SK-MEL-5 (cell line): ENCODE measurements around the gene CMYA5. TPM values are rescaled to one million over a fixed set of nuclear protein-coding genes. Genes with fewer than 3 reads are reported as not detected.
A peak's percentile ranks its signal among the peaks of the same experiment; 100 is the strongest.

Source experiments
- DNase-seq: peaks from one replicate; pipeline ENCODE4 v3.0.0-alpha.2; 2016; ENCODE audit warnings: low read depth, low spot score
- in situ Hi-C: cut with HindIII; loops from 2 replicates; pipeline ENCODE4 v1.10.0; 2016; ENCODE audit warnings: low sequenced_read_pairs, high pct_unique_total_duplicates, low pct_unique_long_range_greater_than_20kb
- small RNA-seq, 2 experiments: library from RNA; depleted of rRNA; stranded (forward); fragments of <200 nt; gene quantifications; one replicate each; pipeline ENCODE3, GENCODE V24; 2014
- total RNA-seq: library from RNA; depleted of rRNA; stranded (reverse); fragments of >200 nt; shearing (Covaris generic); gene quantifications from 2 replicates; pipeline ENCODE4 v1.2.3, GENCODE V29; 2014; rRNA removed

Gene CMYA5
- total RNA-seq, 1 experiment from 2014 or later = 0.05 TPM

DNA sequence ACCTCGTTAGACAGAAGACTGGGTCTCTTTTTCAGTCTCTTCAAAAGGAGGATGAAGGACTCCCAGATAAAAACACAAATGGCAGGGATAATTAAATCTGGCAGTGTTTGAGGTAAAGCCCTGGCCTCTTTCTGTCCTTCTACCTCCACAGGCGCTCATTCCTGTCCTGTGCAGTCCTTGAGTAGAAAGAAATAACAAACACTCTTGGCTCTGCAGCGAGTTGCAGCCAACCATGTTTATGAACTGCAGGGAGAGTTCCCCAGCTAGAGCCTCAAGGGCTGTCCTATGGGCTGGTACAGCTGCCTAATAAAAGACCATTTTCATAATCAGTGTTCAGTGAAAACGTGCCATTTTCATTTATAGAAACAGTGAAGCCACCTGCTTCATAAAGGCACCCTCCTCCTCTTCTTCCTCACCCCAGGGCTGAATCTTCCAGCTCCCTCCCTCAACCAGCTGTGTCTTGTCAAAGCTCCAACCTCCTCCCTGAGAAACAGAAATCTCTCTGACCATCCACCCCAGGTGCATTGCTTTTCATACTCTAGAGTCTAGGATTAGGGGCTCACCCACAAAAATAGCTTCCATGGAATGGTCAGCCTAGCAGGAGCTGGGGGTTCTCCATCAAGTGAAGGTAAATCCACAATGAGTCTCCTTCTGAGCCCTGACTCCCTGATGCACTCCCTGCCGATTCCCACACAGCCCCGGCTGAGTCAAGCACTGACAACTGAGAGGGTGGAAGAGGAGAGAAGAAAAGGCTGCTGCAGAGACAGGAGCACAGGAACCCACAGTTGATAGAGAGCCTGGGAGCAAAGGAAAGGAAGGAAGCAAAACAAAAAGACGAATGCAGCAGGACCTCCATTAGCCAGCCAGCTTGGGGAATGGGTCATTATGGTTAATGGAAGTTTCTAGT is 150.7 kb downstream of the CMYA5 start:
- no peak for DNase-seq
- in situ Hi-C loops = no loop called here

DNA sequence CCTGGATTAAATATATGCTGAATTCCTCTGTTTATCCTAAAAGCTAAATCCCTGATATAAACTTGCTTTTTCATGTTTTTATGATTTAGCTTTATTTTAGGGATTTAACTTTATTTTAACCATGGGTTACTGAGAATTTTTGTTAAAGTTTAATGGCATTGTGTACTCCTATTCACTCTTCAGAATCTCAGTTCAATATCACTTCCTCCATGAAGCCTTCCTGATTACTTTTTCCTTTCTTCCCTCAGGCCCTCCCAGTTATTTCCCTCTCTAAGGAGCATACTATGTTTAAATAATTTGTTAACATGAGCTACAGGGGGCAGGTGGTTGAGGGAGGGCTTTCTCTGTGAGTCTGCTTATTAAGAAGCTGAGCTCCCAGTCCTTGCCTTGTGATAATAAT is 151.5 kb downstream of the CMYA5 start:
- DNase-seq = no peak
- in situ Hi-C loops = no loop called here

DNA sequence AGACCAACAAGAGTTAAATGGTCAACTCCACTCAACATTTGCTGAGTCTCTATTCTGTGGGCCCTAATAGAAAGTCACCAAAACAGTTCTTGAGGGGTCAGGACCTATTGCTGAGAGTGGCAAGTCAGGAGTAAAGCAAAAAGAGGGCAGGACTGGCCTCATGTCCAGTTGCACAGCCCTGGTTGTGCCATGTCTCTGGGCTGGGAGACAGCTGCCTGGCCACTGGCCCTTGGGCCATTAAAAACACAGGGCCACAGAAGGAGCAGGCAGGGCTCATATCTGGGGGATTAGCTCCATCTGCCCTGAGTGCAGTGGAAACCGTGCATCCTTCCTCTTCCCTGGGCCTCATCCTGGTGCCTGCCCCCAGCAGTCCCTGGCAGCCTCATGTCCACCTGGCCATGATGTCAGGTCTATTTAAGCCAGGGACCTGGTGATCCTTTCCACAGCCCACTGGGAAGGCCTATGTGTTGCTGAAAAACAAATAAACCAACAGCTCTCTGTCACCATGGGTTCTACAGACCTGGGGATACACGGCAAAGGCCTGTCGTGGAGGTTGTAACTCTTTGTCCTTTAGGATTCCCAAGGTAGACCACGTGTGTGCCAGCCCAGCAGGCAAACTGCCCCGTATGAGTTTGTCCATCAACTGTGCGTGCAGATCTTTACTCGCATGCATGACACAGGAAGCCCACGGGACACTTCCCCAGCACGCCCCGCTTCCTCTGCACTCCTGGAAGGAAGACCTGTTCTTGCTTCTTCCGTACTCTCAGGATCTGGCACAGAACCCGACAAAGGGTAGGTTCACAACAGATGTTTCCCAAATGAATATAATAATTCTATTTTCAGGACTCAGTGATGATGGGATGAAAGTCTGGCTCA is 152.6 kb downstream of the CMYA5 start:
- in situ Hi-C loops = no loop called here
- DNase-seq = no peak

DNA sequence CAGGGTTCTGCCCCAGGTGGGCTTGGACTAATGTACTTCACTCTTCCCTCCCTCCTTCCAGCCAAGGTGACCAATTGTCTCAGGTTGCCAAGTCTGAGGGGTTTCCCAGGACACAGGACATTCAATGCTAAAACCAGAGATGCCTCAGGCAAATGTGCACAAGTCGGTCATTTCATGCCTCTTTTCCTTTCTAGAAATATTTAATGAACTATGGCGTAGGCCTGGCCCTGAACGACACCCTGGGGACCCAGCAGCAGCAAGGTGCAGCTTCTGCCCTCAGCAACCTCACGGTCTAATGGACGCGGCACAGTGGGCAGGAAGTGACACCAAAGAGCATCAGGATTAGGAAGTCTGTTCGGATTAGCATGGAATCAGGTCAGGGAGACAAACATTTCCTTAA is 153.4 kb downstream of the CMYA5 start:
- DNase-seq = no peak
- in situ Hi-C loops = no loop called here

DNA sequence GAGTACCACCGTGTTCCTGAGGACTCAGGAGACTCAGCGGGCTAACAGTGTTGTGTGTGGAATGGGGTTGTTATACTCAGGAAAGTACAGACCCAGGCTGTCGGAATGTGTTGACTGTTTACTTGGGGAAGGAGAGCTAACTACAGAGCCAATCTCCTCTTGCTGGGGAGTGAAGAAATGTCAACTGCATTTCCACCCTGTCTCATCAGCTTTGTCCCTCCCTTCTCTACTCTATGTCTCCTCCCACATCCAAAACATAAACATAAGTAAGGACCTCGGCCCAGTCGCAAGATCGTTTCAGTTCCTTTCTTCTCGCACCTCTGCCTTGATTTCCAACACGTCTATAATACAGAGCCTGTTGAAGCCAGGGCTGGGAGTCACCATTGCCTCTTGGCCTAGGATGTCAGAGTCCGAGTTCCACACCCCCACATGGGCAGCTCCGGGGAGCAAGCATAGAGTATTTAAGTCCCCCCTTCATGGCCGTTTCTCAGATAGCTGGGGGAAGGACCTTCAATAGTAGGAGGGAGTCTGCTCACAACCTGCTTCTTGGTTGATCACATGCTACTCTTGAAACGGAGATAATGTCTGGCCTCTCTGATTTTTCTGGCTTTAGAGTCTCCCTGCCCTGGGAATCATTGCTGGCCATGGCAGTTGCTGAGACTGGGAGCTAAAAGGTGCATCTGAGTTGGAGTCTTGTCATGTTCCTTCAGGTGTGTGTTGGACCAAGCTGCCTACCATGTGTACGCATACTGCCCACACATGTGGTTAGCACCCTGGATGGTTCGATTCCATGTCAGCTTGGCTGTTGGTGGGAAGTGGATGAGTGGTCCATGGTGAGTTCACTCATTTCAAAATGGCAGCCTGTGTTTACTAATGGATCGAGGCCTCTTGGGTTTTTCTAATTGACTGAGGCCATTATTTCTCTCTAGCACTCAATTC is 154.1 kb downstream of the CMYA5 start:
- in situ Hi-C loops = no loop called here

DNA sequence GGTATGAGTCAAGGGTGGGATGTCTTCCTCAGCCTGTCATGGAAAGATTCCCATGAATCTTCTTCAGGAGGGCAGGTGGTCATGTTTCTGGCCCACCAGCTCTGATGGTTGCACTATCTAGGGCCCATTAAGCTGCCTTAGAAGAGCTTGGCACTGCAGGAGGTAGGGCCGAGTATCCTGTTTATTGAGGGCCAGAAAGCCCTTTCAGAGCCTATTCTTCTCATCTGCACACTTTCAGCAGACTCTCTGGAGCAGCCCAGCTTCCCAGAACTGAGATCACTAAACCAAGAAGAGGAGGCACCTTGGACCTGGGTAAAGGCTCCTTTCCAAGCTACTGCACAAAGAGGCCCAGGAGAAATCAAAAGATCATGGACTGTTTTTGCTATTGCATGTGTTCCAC is 154.9 kb downstream of the CMYA5 start:
- DNase-seq = peak; percentile 14

More for the DNA sequence above, 154.1 kb downstream of the CMYA5 start:
- no peak for DNase-seq

DNA sequence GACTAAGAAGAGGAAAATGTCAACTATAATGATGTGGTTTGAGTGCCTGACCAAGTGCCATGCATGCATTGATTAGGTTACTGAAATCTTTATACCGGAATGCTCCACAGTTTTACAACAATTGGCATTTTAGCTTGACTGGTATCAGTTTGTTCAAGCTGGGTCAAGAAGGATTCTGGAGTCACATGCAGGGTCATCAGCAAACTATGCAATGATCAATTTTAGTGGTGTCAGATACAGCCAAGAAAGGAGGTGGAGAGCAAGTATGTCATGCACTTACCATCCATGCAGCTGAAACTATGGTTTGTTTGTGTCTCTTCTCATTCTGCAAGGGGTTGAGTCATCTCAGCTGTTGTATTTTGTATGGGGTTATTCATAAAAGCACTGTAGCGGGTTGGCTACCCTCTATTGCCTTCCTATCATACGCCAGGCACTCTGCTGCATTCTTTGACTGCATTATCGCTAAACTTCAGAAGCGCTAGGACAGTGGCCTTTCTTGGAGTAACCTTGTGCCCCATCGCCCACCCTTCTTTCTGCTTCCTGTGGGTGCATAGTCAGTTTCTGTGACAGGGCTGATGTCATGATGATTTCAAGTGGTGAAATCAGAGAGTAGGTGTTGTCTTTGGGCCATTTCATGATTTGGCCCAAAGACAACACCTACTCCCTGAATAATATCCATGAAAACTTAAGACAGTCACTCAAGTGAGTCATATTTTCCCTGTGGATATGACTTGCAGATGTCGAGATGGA is 156.0 kb downstream of the CMYA5 start:
- DNase-seq = peak; percentile 99
- in situ Hi-C loops = no loop called here

More for the DNA sequence above, 154.9 kb downstream of the CMYA5 start:
- in situ Hi-C loops = no loop called here

DNA sequence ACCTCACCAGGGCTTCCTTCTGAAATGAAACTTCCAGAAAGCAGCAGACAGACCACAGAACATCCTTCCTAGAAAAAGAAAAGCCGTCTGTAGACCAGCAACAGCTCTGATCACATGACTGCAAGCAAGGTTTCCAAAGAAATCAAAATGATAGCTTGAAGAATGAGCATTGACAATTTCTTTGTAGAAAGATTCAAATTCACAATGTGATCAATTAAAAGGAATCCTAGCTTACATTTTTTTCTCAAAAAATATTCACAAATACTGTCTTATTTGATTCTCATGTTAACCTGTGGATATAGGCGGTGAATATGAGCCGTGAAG is 156.5 kb downstream of the CMYA5 start:
- DNase-seq = no peak
- in situ Hi-C loops = no loop called here

DNA sequence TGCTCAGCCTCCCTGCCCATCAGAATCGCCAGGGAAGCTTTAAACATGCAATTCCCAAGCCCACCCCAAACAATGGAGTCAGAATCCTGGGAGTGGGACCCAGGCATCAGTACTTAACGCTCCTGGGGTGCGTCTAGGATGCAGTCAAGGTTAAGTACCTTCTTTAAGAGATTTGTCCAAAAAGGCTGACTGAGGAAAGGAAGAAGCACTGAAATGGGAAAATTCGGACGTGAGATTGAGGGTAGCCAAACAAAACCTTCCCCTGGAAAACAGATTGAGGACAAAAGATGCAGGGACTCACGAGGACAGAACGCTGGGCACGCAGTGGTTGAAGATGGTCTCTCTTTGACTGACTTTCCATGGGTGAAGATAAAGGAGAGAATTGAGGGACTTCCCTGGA is 157.9 kb downstream of the CMYA5 start:
- in situ Hi-C loops = no loop called here

DNA sequence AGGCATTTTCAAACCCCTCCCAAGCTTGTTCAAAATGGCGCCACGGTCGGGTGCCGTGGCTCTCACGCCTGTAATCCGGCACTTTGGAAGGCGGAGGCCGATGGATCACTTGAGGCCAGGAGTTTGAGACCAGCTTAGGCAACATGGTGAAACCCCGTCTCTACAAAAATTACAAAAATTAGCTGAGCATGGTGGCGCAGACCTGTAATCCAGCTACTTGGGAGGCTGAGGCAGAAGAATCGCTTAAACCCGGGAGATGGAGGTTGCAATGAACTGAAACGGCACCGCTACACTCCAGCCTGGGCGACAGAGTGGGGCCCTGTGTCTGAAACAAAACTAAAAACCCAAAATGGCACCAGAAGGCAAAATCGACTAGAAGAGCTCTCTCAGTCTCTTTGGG is 159.4 kb downstream of the CMYA5 start:
- DNase-seq = no peak
- in situ Hi-C loops = no loop called here

More for the DNA sequence above, 157.9 kb downstream of the CMYA5 start:
- no peak for DNase-seq

Small RNA genes lying within 50 kb of the gene (small RNA-seq; reads per million reads assigned to genes)
- 0 reads per million in 2 experiments for gene AC008496.1

Other genes with a start within 250 kb of the CMYA5 start
- gene HOMER1, start 175.7 kb upstream of the CMYA5 start, total RNA-seq = 12.6 and 13.7 TPM in 2 replicates
- gene TENT2, start 77.4 kb upstream of the CMYA5 start, total RNA-seq = 30.3 and 40.2 TPM in 2 replicates